Measurements from ENCODE around the gene TRIM59.

Gene TRIM59

GRCh38 chr3:160475153-160475552 lies 25.6 kb upstream of the TRIM59 start:
- Histone ChIP-seq H3K9me3 (ENCODE audit: control insufficient read depth, low read length) (peaks cover 19% of the 10 kb centered on the region), H3K36me3 (ENCODE audit: control insufficient read depth, insufficient read depth, low read length) (no peaks in the 10 kb centered on the region), H3K27ac (ENCODE audit: low read depth, low read length, severe bottlenecking) (no peak overlapping the region), H3K4me3 (ENCODE audit: extremely low read depth, insufficient read depth, low read length, poor library complexity, severe bottlenecking) (no peak overlapping the region), H3K4me1 (ENCODE audit: control insufficient read depth, insufficient read depth, low read length, poor library complexity, severe bottlenecking) (no peaks in the 10 kb centered on the region)
- 100% methylated on average over 2 of the region's 2 CpGs; no CpG with 5 or more reads in 1 of the 2 experiments for WGBS, 2 experiments (ENCODE audit: insufficient coverage in 2 of 2)

DNA sequence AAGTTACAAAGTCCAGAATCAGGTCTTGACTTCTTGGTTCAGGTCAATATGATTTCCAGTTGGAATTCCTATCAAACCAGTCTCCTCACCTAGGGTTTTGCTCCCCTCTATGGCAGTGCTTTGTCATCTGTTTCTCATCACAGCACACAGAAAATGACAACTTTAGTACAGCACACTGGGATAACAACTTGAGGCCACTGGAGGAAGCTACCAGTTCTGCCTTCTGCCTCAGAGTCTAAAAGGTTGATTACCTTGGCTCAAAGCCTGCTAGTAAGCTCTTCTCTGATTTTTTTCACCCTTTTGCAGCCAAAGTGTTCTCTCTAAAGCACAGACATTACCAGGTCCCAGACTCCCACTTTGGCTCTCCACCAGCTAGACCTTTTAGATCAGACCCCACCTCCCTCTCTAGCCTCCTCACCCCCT lies 24.8 kb upstream of the TRIM59 start:
- Histone ChIP-seq H3K27ac (ENCODE audit: low read depth, low read length, severe bottlenecking) (no peak overlapping the region), H3K36me3 (ENCODE audit: control insufficient read depth, insufficient read depth, low read length) (no peaks in the 10 kb centered on the region), H3K4me3 (ENCODE audit: extremely low read depth, insufficient read depth, low read length, poor library complexity, severe bottlenecking) (no peak overlapping the region), H3K9me3 (ENCODE audit: control insufficient read depth, low read length) (peaks cover 26% of the 10 kb centered on the region), H3K4me1 (ENCODE audit: control insufficient read depth, insufficient read depth, low read length, poor library complexity, severe bottlenecking) (no peaks in the 10 kb centered on the region)

DNA sequence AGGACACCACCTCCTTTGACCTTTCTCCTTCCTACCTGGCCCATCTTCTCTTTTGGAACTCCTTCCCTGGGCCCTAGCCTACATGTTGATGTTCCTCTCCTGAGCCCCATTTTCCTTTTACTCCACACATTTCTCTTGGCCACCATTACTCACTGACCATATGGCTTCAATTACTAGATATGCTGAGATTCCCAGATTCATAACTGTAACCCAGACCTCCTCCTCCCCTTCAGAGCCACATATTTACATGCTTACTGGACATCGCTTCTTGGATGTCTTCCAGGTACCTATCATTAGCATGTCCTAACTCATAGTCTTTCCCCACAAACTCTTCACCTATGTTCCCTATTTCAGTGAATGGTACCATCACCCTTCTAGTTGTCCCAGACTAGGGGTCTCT lies 24.4 kb upstream of the TRIM59 start:
- no peaks in the 10 kb centered on the region for H3K36me3 ChIP-seq (ENCODE audit: control insufficient read depth, insufficient read depth, low read length)
- 95 to 100% methylated on average over 1 of the region's 1 CpG for WGBS, 2 experiments (ENCODE audit: insufficient coverage in 2 of 2)
- H3K4me1 ChIP-seq (ENCODE audit: control insufficient read depth, insufficient read depth, low read length, poor library complexity, severe bottlenecking) = no peaks in the 10 kb centered on the region
- no peak overlapping the region for H3K4me3 ChIP-seq (ENCODE audit: extremely low read depth, insufficient read depth, low read length, poor library complexity, severe bottlenecking)
- H3K9me3 ChIP-seq (ENCODE audit: control insufficient read depth, low read length) = peaks cover 26% of the 10 kb centered on the region
- H3K27ac ChIP-seq (ENCODE audit: low read depth, low read length, severe bottlenecking) = no peak overlapping the region

DNA sequence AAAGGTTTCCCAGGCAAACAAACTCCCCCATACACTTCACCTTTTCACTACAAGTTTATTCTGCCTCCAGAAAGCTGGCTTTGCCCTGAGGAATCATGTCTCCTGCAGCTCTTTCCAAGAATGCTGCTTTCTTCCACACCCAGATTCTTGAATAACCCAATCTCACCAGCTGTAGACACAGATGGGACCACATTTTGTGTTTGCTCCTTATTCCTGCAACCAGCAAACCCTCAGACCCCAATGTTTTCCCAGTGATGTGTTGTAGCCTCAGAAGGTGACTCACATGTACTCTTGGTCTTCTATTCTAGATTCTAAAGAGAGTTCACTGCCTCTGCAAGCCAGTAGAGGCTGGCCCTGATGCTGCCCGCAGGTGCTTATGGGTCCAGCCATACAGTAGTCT lies 23.6 kb upstream of the TRIM59 start:
- Histone ChIP-seq H3K27ac (ENCODE audit: low read depth, low read length, severe bottlenecking) (no peak overlapping the region), H3K9me3 (ENCODE audit: control insufficient read depth, low read length) (peaks cover 26% of the 10 kb centered on the region), H3K4me1 (ENCODE audit: control insufficient read depth, insufficient read depth, low read length, poor library complexity, severe bottlenecking) (no peaks in the 10 kb centered on the region), H3K36me3 (ENCODE audit: control insufficient read depth, insufficient read depth, low read length) (no peaks in the 10 kb centered on the region), H3K4me3 (ENCODE audit: extremely low read depth, insufficient read depth, low read length, poor library complexity, severe bottlenecking) (no peak overlapping the region)
- WGBS, 2 experiments (ENCODE audit: insufficient coverage in 2 of 2) = 17 to 67% methylated on average over 1 of the region's 1 CpG

DNA sequence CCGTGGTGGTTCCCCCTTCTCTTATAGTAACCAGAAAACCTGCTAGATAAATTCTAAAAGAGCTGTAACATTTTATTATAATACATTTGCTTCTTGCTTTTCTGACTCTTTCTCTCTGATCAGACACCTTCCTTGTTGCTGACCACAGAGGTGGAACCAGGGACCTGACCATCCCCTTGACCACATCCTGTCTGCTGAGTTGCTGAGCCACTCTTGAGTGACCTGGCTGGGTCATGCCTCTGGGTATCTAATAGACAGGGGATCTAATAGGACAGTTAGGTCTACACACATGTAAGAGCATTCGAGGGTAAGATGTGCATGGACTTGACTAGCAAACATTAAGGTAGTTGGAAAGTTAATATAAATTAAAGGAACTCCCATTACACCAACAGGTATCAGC lies 22.8 kb upstream of the TRIM59 start:
- H3K4me1 ChIP-seq (ENCODE audit: control insufficient read depth, insufficient read depth, low read length, poor library complexity, severe bottlenecking) = no peaks in the 10 kb centered on the region
- H3K9me3 ChIP-seq (ENCODE audit: control insufficient read depth, low read length) = peaks cover 26% of the 10 kb centered on the region
- no CpG with 5 or more reads among the region's 2 CpGs for whole genome bisulfite sequencing, 2 experiments (ENCODE audit: insufficient coverage in 2 of 2)
- no peaks in the 10 kb centered on the region for H3K36me3 ChIP-seq (ENCODE audit: control insufficient read depth, insufficient read depth, low read length)
- H3K27ac ChIP-seq (ENCODE audit: low read depth, low read length, severe bottlenecking) = no peak overlapping the region
- H3K4me3 ChIP-seq (ENCODE audit: extremely low read depth, insufficient read depth, low read length, poor library complexity, severe bottlenecking) = no peak overlapping the region

GRCh38 chr3:160471892-160472291 lies 22.3 kb upstream of the TRIM59 start:
- H3K27ac ChIP-seq (ENCODE audit: low read depth, low read length, severe bottlenecking) = no peak overlapping the region
- H3K9me3 ChIP-seq (ENCODE audit: control insufficient read depth, low read length) = peaks cover 26% of the 10 kb centered on the region
- 86 to 89% methylated on average over 1 of the region's 2 CpGs for WGBS, 2 experiments (ENCODE audit: insufficient coverage in 2 of 2)
- no peaks in the 10 kb centered on the region for H3K36me3 ChIP-seq (ENCODE audit: control insufficient read depth, insufficient read depth, low read length)
- no peaks in the 10 kb centered on the region for H3K4me1 ChIP-seq (ENCODE audit: control insufficient read depth, insufficient read depth, low read length, poor library complexity, severe bottlenecking)
- H3K4me3 ChIP-seq (ENCODE audit: extremely low read depth, insufficient read depth, low read length, poor library complexity, severe bottlenecking) = no peak overlapping the region

GRCh38 chr3:160470181-160470580 lies 20.6 kb upstream of the TRIM59 start:
- no peak overlapping the region for H3K27ac ChIP-seq (ENCODE audit: low read depth, low read length, severe bottlenecking)
- no peak overlapping the region for H3K4me3 ChIP-seq (ENCODE audit: extremely low read depth, insufficient read depth, low read length, poor library complexity, severe bottlenecking)
- WGBS, 2 experiments (ENCODE audit: insufficient coverage in 2 of 2) = 91 to 97% methylated on average over 4 of the region's 5 CpGs

DNA sequence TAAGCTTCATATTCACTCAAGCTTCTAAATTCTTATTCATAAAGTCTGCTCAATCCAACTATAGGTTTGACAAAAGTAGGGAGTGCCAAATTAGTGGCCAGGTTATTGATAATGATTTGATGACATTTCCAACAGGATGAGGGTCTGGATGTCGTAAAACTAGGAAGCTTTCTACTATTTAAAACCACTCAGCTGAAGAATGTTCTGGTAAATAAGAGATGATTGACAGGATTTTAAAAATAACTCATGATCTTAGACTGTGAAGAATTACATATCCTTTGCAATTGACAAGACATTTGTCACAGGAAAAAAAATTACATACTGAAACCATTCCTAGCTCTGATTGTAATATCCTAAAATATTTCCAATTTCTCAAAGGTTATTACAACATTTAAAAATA lies 15.4 kb upstream of the TRIM59 start:
- no peaks in the 10 kb centered on the region for H3K4me1 ChIP-seq (ENCODE audit: control insufficient read depth, insufficient read depth, low read length, poor library complexity, severe bottlenecking)
- no peaks in the 10 kb centered on the region for H3K36me3 ChIP-seq (ENCODE audit: control insufficient read depth, insufficient read depth, low read length)
- no peak overlapping the region for H3K4me3 ChIP-seq (ENCODE audit: extremely low read depth, insufficient read depth, low read length, poor library complexity, severe bottlenecking)
- peaks cover 5% of the 10 kb centered on the region for H3K9me3 ChIP-seq (ENCODE audit: control insufficient read depth, low read length)
- WGBS, 2 experiments (ENCODE audit: insufficient coverage in 2 of 2) = 80% methylated on average over 1 of the region's 1 CpG; no CpG with 5 or more reads in 1 of the 2 experiments
- no peak overlapping the region for H3K27ac ChIP-seq (ENCODE audit: low read depth, low read length, severe bottlenecking)

More at GRCh38 chr3:160470181-160470580, 20.6 kb upstream of the TRIM59 start:
- Histone ChIP-seq H3K4me1 (ENCODE audit: control insufficient read depth, insufficient read depth, low read length, poor library complexity, severe bottlenecking) (no peaks in the 10 kb centered on the region), H3K9me3 (ENCODE audit: control insufficient read depth, low read length) (peaks cover 26% of the 10 kb centered on the region), H3K36me3 (ENCODE audit: control insufficient read depth, insufficient read depth, low read length) (no peaks in the 10 kb centered on the region)

- Histone ChIP-seq H3K4me1 (ENCODE audit: control insufficient read depth, insufficient read depth, low read length, poor library complexity, severe bottlenecking) (no peaks in the 10 kb centered on the region), H3K9me3 (ENCODE audit: control insufficient read depth, low read length) (no peaks in the 10 kb centered on the region), H3K4me3 (ENCODE audit: extremely low read depth, insufficient read depth, low read length, poor library complexity, severe bottlenecking) (no peak overlapping the region), H3K27ac (ENCODE audit: low read depth, low read length, severe bottlenecking) (no peak overlapping the region), H3K36me3 (ENCODE audit: control insufficient read depth, insufficient read depth, low read length) (no peaks in the 10 kb centered on the region)
- 100% methylated on average over 1 of the region's 2 CpGs; no CpG with 5 or more reads in 1 of the 2 experiments for WGBS, 2 experiments (ENCODE audit: insufficient coverage in 2 of 2)
Observed at GRCh38 chr3:160464321-160464720, 14.7 kb upstream of the TRIM59 start.

DNA sequence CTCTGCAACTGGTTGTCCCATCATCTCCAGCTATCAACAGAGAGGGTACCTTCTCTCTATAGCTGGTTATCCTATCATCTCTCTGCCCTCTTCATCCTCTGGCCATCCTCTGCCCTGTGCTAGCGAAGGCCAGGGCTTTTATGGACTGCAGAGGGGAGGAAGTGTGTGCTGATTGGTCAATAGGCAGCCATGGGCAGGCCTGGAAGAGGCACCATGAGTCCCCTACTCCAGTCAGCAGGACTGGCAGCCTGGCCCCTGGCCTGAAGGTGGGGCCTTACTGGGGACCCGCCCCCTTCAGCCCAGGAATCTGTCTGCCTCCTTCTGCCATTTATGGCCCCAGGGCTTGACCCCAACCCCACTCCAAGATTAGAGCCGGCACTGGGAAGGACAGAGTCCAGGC lies 10.4 kb upstream of the TRIM59 start:
- H3K9me3 ChIP-seq (ENCODE audit: control insufficient read depth, low read length) = no peaks in the 10 kb centered on the region
- no peak overlapping the region for H3K4me3 ChIP-seq (ENCODE audit: extremely low read depth, insufficient read depth, low read length, poor library complexity, severe bottlenecking)
- H3K27ac ChIP-seq (ENCODE audit: low read depth, low read length, severe bottlenecking) = no peak overlapping the region
- no peaks in the 10 kb centered on the region for H3K36me3 ChIP-seq (ENCODE audit: control insufficient read depth, insufficient read depth, low read length)
- WGBS, 2 experiments (ENCODE audit: insufficient coverage in 2 of 2) = 100% methylated on average over 1 of the region's 3 CpGs; no CpG with 5 or more reads in 1 of the 2 experiments
- H3K4me1 ChIP-seq (ENCODE audit: control insufficient read depth, insufficient read depth, low read length, poor library complexity, severe bottlenecking) = no peaks in the 10 kb centered on the region

- WGBS, 2 experiments (ENCODE audit: insufficient coverage in 2 of 2) = 86 to 95% methylated on average over 7 to 8 of the region's 9 CpGs
- no peak overlapping the region for H3K4me3 ChIP-seq (ENCODE audit: extremely low read depth, insufficient read depth, low read length, poor library complexity, severe bottlenecking)
- H3K4me1 ChIP-seq (ENCODE audit: control insufficient read depth, insufficient read depth, low read length, poor library complexity, severe bottlenecking) = no peaks in the 10 kb centered on the region
- H3K27ac ChIP-seq (ENCODE audit: low read depth, low read length, severe bottlenecking) = no peak overlapping the region
- no peaks in the 10 kb centered on the region for H3K9me3 ChIP-seq (ENCODE audit: control insufficient read depth, low read length)
- H3K36me3 ChIP-seq (ENCODE audit: control insufficient read depth, insufficient read depth, low read length) = no peaks in the 10 kb centered on the region
Observed at GRCh38 chr3:160459450-160459970, 9.9 kb upstream of the TRIM59 start.

Measured in mesodermal cell (in vitro differentiated cells).